DOHH2 (cell line): ENCODE data around the gene RARB.

Experiments used
- H3F3A ChIP-seq: fragments of 200-600 bp; sonication (generic), shearing (Covaris generic); 2 replicates; pipeline ENCODE4 v1.6.0; 2016; ENCODE audit warnings: antibody characterized with exemption, mild to moderate bottlenecking; ENCODE audit not compliant: control insufficient read depth, insufficient read depth
- H3K27ac ChIP-seq: fragments of 200-600 bp; sonication (generic); 2 replicates; pipeline ENCODE4 v1.5.1; 2014; ENCODE audit warnings: low read depth, mild to moderate bottlenecking, low read length, moderate library complexity
- H3K27me3 ChIP-seq: fragments of 200-600 bp; sonication (generic); 2 replicates; pipeline ENCODE4 v1.6.1; 2014; ENCODE audit warnings: mild to moderate bottlenecking, low read length, mixed read lengths; ENCODE audit not compliant: control insufficient read depth
- H3K36me3 ChIP-seq: fragments of 200-600 bp; sonication (generic); 2 replicates; pipeline ENCODE4 v1.6.1; 2014; ENCODE audit warnings: mild to moderate bottlenecking, low read length, moderate library complexity, mixed read lengths; ENCODE audit not compliant: control insufficient read depth
- H3K4me1 ChIP-seq: fragments of 200-600 bp; sonication (generic); 2 replicates; pipeline ENCODE4 v1.6.1; 2014; ENCODE audit warnings: mild to moderate bottlenecking, low read length, mixed read lengths; ENCODE audit not compliant: control insufficient read depth
- H3K4me2 ChIP-seq: fragments of 200-600 bp; sonication (generic); 2 replicates; pipeline ENCODE4 v1.6.0; 2014; ENCODE audit warnings: mild to moderate bottlenecking, low read length, moderate library complexity
- H3K4me3 ChIP-seq: fragments of 200-600 bp; sonication (generic); 2 replicates; pipeline ENCODE4 v1.5.1; 2014; ENCODE audit warnings: mild to moderate bottlenecking, low read length, mixed read lengths
- H3K79me2 ChIP-seq: fragments of 200-600 bp; sonication (generic); 2 replicates; pipeline ENCODE4 v1.6.1; 2014; ENCODE audit warnings: mild to moderate bottlenecking, low read length, mixed read lengths; ENCODE audit not compliant: control insufficient read depth
- H3K9me2 ChIP-seq: fragments of 200-600 bp; sonication (generic); replicated peaks from 2 replicates; pipeline ENCODE4 v1.6.1; 2014; ENCODE audit warnings: mild to moderate bottlenecking, low read length, mixed read lengths; ENCODE audit not compliant: control insufficient read depth
- H3K9me3 ChIP-seq: fragments of 200-600 bp; sonication (generic); 2 replicates; pipeline ENCODE4 v1.6.1; 2014; ENCODE audit warnings: antibody characterized with exemption, low read length, mixed read lengths; ENCODE audit not compliant: control insufficient read depth, insufficient read depth
- H4K20me1 ChIP-seq: fragments of 200-600 bp; sonication (generic); 2 replicates; pipeline ENCODE4 v1.6.0; 2014; ENCODE audit warnings: low read depth, mild to moderate bottlenecking, antibody characterized with exemption, low read length, moderate library complexity; ENCODE audit not compliant: control insufficient read depth, insufficient read depth
- CTCF ChIP-seq: fragments of 200-600 bp; sonication (generic); IDR thresholded peaks from one replicate; pipeline ENCODE4 v1.5.1; 2014; ENCODE audit warnings: antibody characterized with exemption, mild to moderate bottlenecking, low read depth, low read length; ENCODE audit not compliant: poor library complexity, severe bottlenecking
- EZH2phosphoT487 ChIP-seq: fragments of 200-600 bp; sonication (generic); IDR thresholded peaks from 2 replicates; pipeline ENCODE4 v1.6.1; 2017; ENCODE audit warnings: borderline replicate concordance, mild to moderate bottlenecking, antibody characterized with exemption, low read length, moderate library complexity, mixed read lengths

Gene RARB

GRCh38 chr3:25558121-25558520, 130.1 kb downstream of the RARB start:
- no peak overlapping the region for H3K4me3 ChIP-seq
- no peaks in the 10 kb centered on the region for H3K79me2 ChIP-seq
- H4K20me1 ChIP-seq = no peaks in the 10 kb centered on the region
- TF ChIP-seq EZH2phosphoT487 (no peak), CTCF (no peak)
- H3K36me3 ChIP-seq = no peaks in the 10 kb centered on the region
- no peaks in the 10 kb centered on the region for H3K9me2 ChIP-seq
- H3K27me3 ChIP-seq = no peaks in the 10 kb centered on the region
- H3K9me3 ChIP-seq = no peaks in the 10 kb centered on the region
- no peak overlapping the region for H3K27ac ChIP-seq
- no peaks in the 10 kb centered on the region for H3K4me1 ChIP-seq
- no peak overlapping the region for H3K4me2 ChIP-seq
- H3F3A ChIP-seq = no peaks in the 10 kb centered on the region

- Histone ChIP-seq H3K27ac (no peak overlapping the region), H3K4me1 (no peaks in the 10 kb centered on the region), H4K20me1 (no peaks in the 10 kb centered on the region), H3K9me3 (no peaks in the 10 kb centered on the region), H3F3A (no peaks in the 10 kb centered on the region), H3K27me3 (no peaks in the 10 kb centered on the region), H3K9me2 (no peaks in the 10 kb centered on the region), H3K79me2 (no peaks in the 10 kb centered on the region), H3K36me3 (no peaks in the 10 kb centered on the region), H3K4me3 (no peak overlapping the region), H3K4me2 (no peak overlapping the region)
- TF ChIP-seq EZH2phosphoT487 (no peak), CTCF (no peak)
Measured at GRCh38 chr3:25558796-25559195, 130.7 kb downstream of the RARB start.

- no peaks in the 10 kb centered on the region for H3K9me2 ChIP-seq
- TF ChIP-seq EZH2phosphoT487 (no peak), CTCF (no peak)
Measured at GRCh38 chr3:25563601-25564000, 135.5 kb downstream of the RARB start.

GRCh38 chr3:25564075-25564474, 136.0 kb downstream of the RARB start:
- Histone ChIP-seq H4K20me1 (no peaks in the 10 kb centered on the region), H3K9me2 (no peaks in the 10 kb centered on the region), H3K79me2 (no peaks in the 10 kb centered on the region), H3K4me2 (no peak overlapping the region), H3K27me3 (no peaks in the 10 kb centered on the region), H3K27ac (no peak overlapping the region), H3K9me3 (no peaks in the 10 kb centered on the region), H3K4me3 (no peak overlapping the region), H3K36me3 (no peaks in the 10 kb centered on the region), H3K4me1 (no peaks in the 10 kb centered on the region), H3F3A (no peaks in the 10 kb centered on the region)
- TF ChIP-seq EZH2phosphoT487 (no peak), CTCF (no peak)

More at GRCh38 chr3:25563601-25564000, 135.5 kb downstream of the RARB start:
- Histone ChIP-seq H3K27me3 (no peaks in the 10 kb centered on the region), H3K27ac (no peak overlapping the region), H3K4me1 (no peaks in the 10 kb centered on the region), H4K20me1 (no peaks in the 10 kb centered on the region), H3K4me3 (no peak overlapping the region), H3K36me3 (no peaks in the 10 kb centered on the region), H3K79me2 (no peaks in the 10 kb centered on the region), H3K4me2 (no peak overlapping the region), H3K9me3 (no peaks in the 10 kb centered on the region), H3F3A (no peaks in the 10 kb centered on the region)
